Endodermal cell (in vitro differentiated cells): ENCODE results near the gene CDK9. TPM values are rescaled to one million over a fixed set of nuclear protein-coding genes. Genes with fewer than 3 reads are reported as not detected.

Experiments used
- DNase-seq: peaks from one replicate; pipeline ENCODE4 v3.0.0-alpha.2; 2017
- H3K27ac ChIP-seq: 2 replicates; pipeline ENCODE4 v1.5.1; 2013; ENCODE audit warnings: mild to moderate bottlenecking, low read depth, low read length, moderate library complexity
- H3K27me3 ChIP-seq: 2 replicates; pipeline ENCODE4 v1.6.1; 2013; ENCODE audit warnings: mild to moderate bottlenecking, low read length, moderate library complexity; ENCODE audit not compliant: insufficient read depth, control insufficient read depth, poor library complexity, severe bottlenecking
- H3K36me3 ChIP-seq: 2 replicates; pipeline ENCODE4 v1.7.0; 2013; ENCODE audit warnings: mild to moderate bottlenecking, low read length, moderate library complexity; ENCODE audit not compliant: control insufficient read depth, insufficient read depth
- H3K4me1 ChIP-seq: one replicate; pipeline ENCODE4 v1.7.0; 2013; ENCODE audit warnings: low read length; ENCODE audit not compliant: control insufficient read depth, insufficient read depth
- H3K4me3 ChIP-seq: 2 replicates; pipeline ENCODE4 v1.5.1; 2013; ENCODE audit warnings: mild to moderate bottlenecking, low read length, moderate library complexity
- H3K9ac ChIP-seq: 2 replicates; pipeline ENCODE4 v1.6.1; 2013; ENCODE audit warnings: mild to moderate bottlenecking, low read length, moderate library complexity; ENCODE audit not compliant: poor library complexity, severe bottlenecking; ENCODE audit errors: extremely low read depth
- H3K9me3 ChIP-seq: 2 replicates; pipeline ENCODE4 v1.6.1; 2013; ENCODE audit warnings: mild to moderate bottlenecking, low read length, moderate library complexity; ENCODE audit not compliant: control insufficient read depth
- H3K27ac Mint-ChIP-seq: 2 replicates; pipeline ENCODE4 v1.8.0; 2020; ENCODE audit warnings: mixed read lengths
- H3K27me3 Mint-ChIP-seq: 2 replicates; pipeline ENCODE4 v1.8.0; 2021; ENCODE audit warnings: mild to moderate bottlenecking, mixed read lengths; ENCODE audit not compliant: insufficient read depth
- H3K36me3 Mint-ChIP-seq: 2 replicates; pipeline ENCODE4 v1.8.0; 2020; ENCODE audit warnings: low read depth, mixed read lengths
- H3K4me1 Mint-ChIP-seq: 2 replicates; pipeline ENCODE4 v1.8.0; 2020; ENCODE audit warnings: mixed read lengths
- H3K4me3 Mint-ChIP-seq: 2 replicates; pipeline ENCODE4 v1.8.0; 2020; ENCODE audit warnings: mild to moderate bottlenecking, moderate library complexity, mixed read lengths
- H3K9me3 Mint-ChIP-seq: 2 replicates; pipeline ENCODE4 v1.8.0; 2020; ENCODE audit warnings: mild to moderate bottlenecking, mixed read lengths
- WGBS, 2 experiments: methylation state at CpG; one replicate each; pipeline versions ENCODE4 v1.1.5 to v1.1.7; 2013; ENCODE audit warnings: missing lambda C conversion rate in 2 of 2, mixed read lengths in 1 of 2; ENCODE audit not compliant: insufficient coverage in 1 of 2, insufficient read length in 1 of 2; 5-methylcytosine and 5-hydroxymethylcytosine counted together
- total RNA-seq, 2 donors: library from RNA; stranded (reverse); fragmentation: NEBNext Ultra II Directional in 1 of 2; extraction: Animal tissue kit (Norgen Biotek cat#: 25700) in 1 of 2; gene quantifications; 2 replicates in 1 of 2; 3 replicates in 1 of 2; pipeline ENCODE4 v1.2.1, GENCODE V29; 2021
- TF ChIP-seq, protein P1 (sequence below): fragments of 200-600 bp; sonication (generic); conservative IDR thresholded peaks from 2 replicates; pipeline ENCODE4 v1.5.0; 2021; ENCODE audit warnings: antibody characterized with exemption, mild to moderate bottlenecking

Gene CDK9
- total RNA-seq, 2 donors from 2014 or later: 97.1 to 101 TPM

- WGBS, 2 experiments: 88 to 96% methylated on average over 5 to 8 of the region's 8 CpGs
- no peak overlapping the region for H3K4me3 ChIP-seq
- Mint-ChIP-seq H3K9me3 (no peaks in the 10 kb centered on the region), H3K27me3 (peaks cover 2% of the 10 kb centered on the region), H3K4me1 (no peaks in the 10 kb centered on the region), H3K36me3 (peaks cover 36% of the 10 kb centered on the region), H3K27ac (peak overlapping the region; percentile 86), H3K4me3 (no peak overlapping the region)
- H3K36me3 ChIP-seq: peaks cover 49% of the 10 kb centered on the region
- TF ChIP-seq, protein P1, sequence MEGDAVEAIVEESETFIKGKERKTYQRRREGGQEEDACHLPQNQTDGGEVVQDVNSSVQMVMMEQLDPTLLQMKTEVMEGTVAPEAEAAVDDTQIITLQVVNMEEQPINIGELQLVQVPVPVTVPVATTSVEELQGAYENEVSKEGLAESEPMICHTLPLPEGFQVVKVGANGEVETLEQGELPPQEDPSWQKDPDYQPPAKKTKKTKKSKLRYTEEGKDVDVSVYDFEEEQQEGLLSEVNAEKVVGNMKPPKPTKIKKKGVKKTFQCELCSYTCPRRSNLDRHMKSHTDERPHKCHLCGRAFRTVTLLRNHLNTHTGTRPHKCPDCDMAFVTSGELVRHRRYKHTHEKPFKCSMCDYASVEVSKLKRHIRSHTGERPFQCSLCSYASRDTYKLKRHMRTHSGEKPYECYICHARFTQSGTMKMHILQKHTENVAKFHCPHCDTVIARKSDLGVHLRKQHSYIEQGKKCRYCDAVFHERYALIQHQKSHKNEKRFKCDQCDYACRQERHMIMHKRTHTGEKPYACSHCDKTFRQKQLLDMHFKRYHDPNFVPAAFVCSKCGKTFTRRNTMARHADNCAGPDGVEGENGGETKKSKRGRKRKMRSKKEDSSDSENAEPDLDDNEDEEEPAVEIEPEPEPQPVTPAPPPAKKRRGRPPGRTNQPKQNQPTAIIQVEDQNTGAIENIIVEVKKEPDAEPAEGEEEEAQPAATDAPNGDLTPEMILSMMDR: no peak
- H3K4me1 ChIP-seq: no peaks in the 10 kb centered on the region
- peak overlapping the region; percentile 57 for H3K27ac ChIP-seq
- H3K27me3 ChIP-seq: no peaks in the 10 kb centered on the region
- H3K9ac ChIP-seq: no peak overlapping the region
- no peaks in the 10 kb centered on the region for H3K9me3 ChIP-seq
- no peak for DNase-seq
Observed at GRCh38 chr9:127793093-127793708, 7.4 kb downstream of the CDK9 start.

DNA sequence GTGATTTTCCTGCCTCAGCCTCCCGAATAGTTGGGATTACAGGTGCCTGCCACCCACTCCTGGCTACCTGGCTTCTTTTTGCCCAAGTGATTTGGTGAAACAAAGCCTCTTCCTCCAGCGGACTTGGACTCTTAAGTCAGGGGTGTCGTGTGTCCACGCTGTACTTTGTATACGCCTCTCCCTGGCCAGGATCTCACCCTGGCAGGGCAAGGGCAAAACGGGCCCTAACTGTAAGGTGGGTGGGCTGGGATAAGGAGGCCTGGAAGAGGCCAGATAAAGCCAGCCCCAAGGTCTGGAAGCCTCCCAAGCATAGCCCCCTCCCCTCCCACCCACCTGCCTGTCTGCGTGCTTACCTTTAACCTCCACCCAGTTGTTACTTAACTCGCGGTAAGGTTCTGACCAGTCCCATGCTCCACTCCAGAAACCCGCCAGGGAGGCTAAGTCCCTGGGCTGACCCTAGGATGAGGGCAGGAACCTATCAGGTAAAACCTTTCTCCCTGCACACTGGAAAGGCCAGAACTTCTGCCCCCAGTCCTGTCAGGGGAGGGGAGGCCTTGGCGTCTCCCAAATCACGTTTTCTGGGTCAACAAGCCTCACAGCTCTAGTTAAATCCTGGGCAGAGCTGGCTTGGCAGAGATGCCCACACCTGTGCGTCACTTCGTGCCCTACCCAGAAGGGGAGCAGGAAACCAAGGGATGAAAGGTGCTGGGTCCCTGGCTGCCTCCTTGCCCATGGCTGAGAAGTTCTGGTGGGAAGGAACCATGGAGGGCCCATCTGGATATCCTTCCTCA lies 8.4 kb downstream of the CDK9 start:
- DNase-seq: no peak
- Mint-ChIP-seq H3K36me3 (peaks cover 26% of the 10 kb centered on the region), H3K4me3 (no peak overlapping the region), H3K27ac (no peak overlapping the region), H3K9me3 (no peaks in the 10 kb centered on the region), H3K4me1 (peaks cover 5% of the 10 kb centered on the region), H3K27me3 (peaks cover 2% of the 10 kb centered on the region)
- Histone ChIP-seq H3K9me3 (no peaks in the 10 kb centered on the region), H3K9ac (no peak overlapping the region), H3K36me3 (peaks cover 39% of the 10 kb centered on the region), H3K27ac (no peak overlapping the region), H3K4me1 (peaks cover 5% of the 10 kb centered on the region), H3K4me3 (no peak overlapping the region), H3K27me3 (no peaks in the 10 kb centered on the region)
- WGBS, 2 experiments: 90 to 95% methylated on average over 8 to 14 of the region's 14 CpGs
- TF ChIP-seq, protein P1: no peak

DNA sequence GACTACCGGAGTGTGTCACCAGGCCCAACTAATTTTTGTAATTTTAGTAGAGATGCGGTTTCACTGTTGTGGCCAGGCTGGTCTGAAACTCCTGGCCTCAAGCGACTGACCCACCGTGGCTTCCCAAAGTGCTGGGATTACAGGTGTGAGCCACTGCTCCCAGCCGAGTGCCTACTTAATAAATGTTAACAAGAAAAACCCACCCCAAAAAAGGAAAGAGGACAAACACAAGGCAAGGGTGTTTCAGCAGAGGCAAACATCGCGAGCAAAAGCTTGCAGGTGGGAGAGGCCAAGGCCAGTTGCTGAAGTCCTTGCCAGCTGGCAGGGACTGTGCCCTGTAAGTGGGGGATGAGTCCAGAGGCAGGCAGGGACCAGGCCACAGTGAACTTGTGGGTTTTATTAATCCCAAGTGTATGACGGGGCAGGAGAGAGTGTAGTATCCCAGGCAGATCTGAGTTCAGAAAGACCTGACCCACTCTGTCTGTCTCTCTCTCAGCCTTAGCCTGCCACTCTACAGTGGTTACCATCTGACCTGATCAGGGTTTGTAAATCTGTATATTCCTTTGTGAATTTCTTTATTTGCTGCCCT lies 10.5 kb downstream of the CDK9 start:
- no peak overlapping the region for H3K27ac Mint-ChIP-seq
- peaks cover 2% of the 10 kb centered on the region for H3K27me3 Mint-ChIP-seq
- TF ChIP-seq, protein P1: no peak
- H3K9ac ChIP-seq: no peak overlapping the region
- no peak overlapping the region for H3K4me3 Mint-ChIP-seq
- peaks cover 5% of the 10 kb centered on the region for H3K4me1 ChIP-seq
- DNase-seq: no peak
- peaks cover 5% of the 10 kb centered on the region for H3K4me1 Mint-ChIP-seq
- no peaks in the 10 kb centered on the region for H3K9me3 Mint-ChIP-seq
- H3K27ac ChIP-seq: no peak overlapping the region
- no peaks in the 10 kb centered on the region for H3K27me3 ChIP-seq
- peaks cover 9% of the 10 kb centered on the region for H3K36me3 Mint-ChIP-seq
- no peaks in the 10 kb centered on the region for H3K9me3 ChIP-seq
- no peak overlapping the region for H3K4me3 ChIP-seq
- peaks cover 18% of the 10 kb centered on the region for H3K36me3 ChIP-seq
- whole genome bisulfite sequencing, 2 experiments: 83 to 93% methylated on average over 5 to 8 of the region's 8 CpGs
